ENCODE measurements around the gene ACYP2.
A peak's percentile ranks its signal among the peaks of the same experiment; 100 is the strongest.
"Not testable (repeated sequence)": the region's sequence is repeated elsewhere in the genome, so short reads cannot be mapped to it uniquely, and the experiment has no call there.

Gene ACYP2

GRCh38 chr2:54114936-54115283 is 505 bp upstream of the ACYP2 start:
- H3K9me3 Mint-ChIP-seq = peaks cover 5% of the 10 kb centered on the region
- H3K27ac Mint-ChIP-seq = peak overlapping the region; percentile 99 to 100 (median 99)
- no peak for TF ChIP-seq CTCF (IDR thresholded peaks at IDR 0.05; ENCODE audit: unreplicated experiment in 3 of 3)
- H3K27me3 Mint-ChIP-seq (ENCODE audit: low read depth) = no peaks in the 10 kb centered on the region
- peaks cover 11% of the 10 kb centered on the region for H3K36me3 Mint-ChIP-seq (ENCODE audit: low read depth)
- peak overlapping the region; percentile 92 to 97 (median 92) for H3K4me3 Mint-ChIP-seq
- H3K4me1 Mint-ChIP-seq = peaks cover 7% of the 10 kb centered on the region

GRCh38 chr2:54116598-54116997 is 1.2 kb downstream of the ACYP2 start:
- H3K4me3 Mint-ChIP-seq = peak overlapping the region; percentile 46 to 73 (median 67)
- H3K36me3 Mint-ChIP-seq (ENCODE audit: low read depth) = peaks cover 11% of the 10 kb centered on the region
- H3K27me3 Mint-ChIP-seq (ENCODE audit: low read depth); H3K9me3 Mint-ChIP-seq; H3K4me1 Mint-ChIP-seq: not testable (repeated sequence)
- H3K27ac Mint-ChIP-seq = peak overlapping the region; percentile 99 to 100 (median 99)

GRCh38 chr2:54120950-54121349 is 5.5 kb downstream of the ACYP2 start:
- peaks cover 18% of the 10 kb centered on the region for H3K4me1 Mint-ChIP-seq
- H3K36me3 Mint-ChIP-seq (ENCODE audit: low read depth) = peaks cover 7% of the 10 kb centered on the region
- H3K27me3 Mint-ChIP-seq (ENCODE audit: low read depth) = no peaks in the 10 kb centered on the region
- peak overlapping the region in 1 of 3 experiments; percentile 37 for H3K27ac Mint-ChIP-seq
- no peak for TF ChIP-seq CTCF (IDR thresholded peaks at IDR 0.05; ENCODE audit: unreplicated experiment in 3 of 3)
- H3K9me3 Mint-ChIP-seq = peaks cover 5% of the 10 kb centered on the region
- H3K4me3 Mint-ChIP-seq = no peak overlapping the region

- Mint-ChIP-seq H3K27me3 (ENCODE audit: low read depth) (no peaks in the 10 kb centered on the region), H3K27ac (peak overlapping the region; percentile 7 to 62 (median 21)), H3K36me3 (ENCODE audit: low read depth) (no peaks in the 10 kb centered on the region), H3K4me1 (peaks cover 18% of the 10 kb centered on the region), H3K9me3 (no peaks in the 10 kb centered on the region), H3K4me3 (no peak overlapping the region)
- TF ChIP-seq CTCF (IDR thresholded peaks at IDR 0.05; ENCODE audit: unreplicated experiment in 3 of 3) = no peak
These were observed 6.9 kb downstream of the ACYP2 start for GRCh38 chr2:54122171-54122935.

- H3K36me3 Mint-ChIP-seq (ENCODE audit: low read depth) = no peaks in the 10 kb centered on the region
- no peaks in the 10 kb centered on the region for H3K27me3 Mint-ChIP-seq (ENCODE audit: low read depth)
- no peak for TF ChIP-seq CTCF (IDR thresholded peaks at IDR 0.05; ENCODE audit: unreplicated experiment in 3 of 3)
- no peak overlapping the region for H3K4me3 Mint-ChIP-seq
- H3K27ac Mint-ChIP-seq = peak overlapping the region; percentile 7 to 21 (median 16)
- H3K9me3 Mint-ChIP-seq = no peaks in the 10 kb centered on the region
- H3K4me1 Mint-ChIP-seq = peaks cover 18% of the 10 kb centered on the region
These were observed 7.5 kb downstream of the ACYP2 start for GRCh38 chr2:54122939-54123338.

GRCh38 chr2:54127174-54127573 is 11.8 kb downstream of the ACYP2 start:
- H3K36me3 Mint-ChIP-seq (ENCODE audit: low read depth); H3K9me3 Mint-ChIP-seq; H3K27me3 Mint-ChIP-seq (ENCODE audit: low read depth); H3K27ac Mint-ChIP-seq; H3K4me3 Mint-ChIP-seq: not testable (repeated sequence)
- peaks cover 11% of the 10 kb centered on the region for H3K4me1 Mint-ChIP-seq

- TF ChIP-seq CTCF (IDR thresholded peaks at IDR 0.05; ENCODE audit: unreplicated experiment in 3 of 3) = no peak
- peaks cover 2% of the 10 kb centered on the region for H3K9me3 Mint-ChIP-seq
- no peaks in the 10 kb centered on the region for H3K27me3 Mint-ChIP-seq (ENCODE audit: low read depth)
- H3K36me3 Mint-ChIP-seq (ENCODE audit: low read depth) = peaks cover 3% of the 10 kb centered on the region
- no peak overlapping the region for H3K27ac Mint-ChIP-seq
- no peak overlapping the region for H3K4me3 Mint-ChIP-seq
- no peaks in the 10 kb centered on the region for H3K4me1 Mint-ChIP-seq
These were observed 17.6 kb downstream of the ACYP2 start for GRCh38 chr2:54133056-54133455.

Measured in nephron (organoid).